Measurements from ENCODE around the gene LIME1. TPM values are rescaled to one million over a fixed set of nuclear protein-coding genes. Genes with fewer than 3 reads are reported as not detected.

LIME1 gene
- polyA plus RNA-seq, 2 of the 4 experiments (the other 2 are of a cell fraction) = 2.5 to 6.5 TPM

- no peak for TF ChIP-seq USF2 (IDR thresholded peaks at IDR 0.05)
- no peak for TF ChIP-seq CHD2 (IDR thresholded peaks at IDR 0.05; ENCODE audit: low read length, partially characterized antibody)
- TF ChIP-seq GATA3 (IDR thresholded peaks at IDR 0.05; ENCODE audit: borderline replicate concordance) = no peak
- no peak for TF ChIP-seq CEBPB (IDR thresholded peaks at IDR 0.05)
- no peak for TF ChIP-seq RCOR1 (IDR thresholded peaks at IDR 0.05; ENCODE audit: low read depth, low read length)
- no peak for TF ChIP-seq KDM5A (IDR thresholded peaks at IDR 0.05)
Observed at GRCh38 chr20:63737695-63737944, 1.2 kb downstream of the LIME1 start (continued).

GRCh38 chr20:63737945-63738686 is 1.7 kb downstream of the LIME1 start:
- H3K27ac ChIP-seq = no peak overlapping the region
- ATAC-seq (no peak), DNase-seq (ENCODE audit: low read depth in 1 of 2, low spot score in 1 of 2) (no peak), FAIRE-seq (no peak)
- H3K9me3 ChIP-seq = no peaks in the 10 kb centered on the region
- ChIA-PET CTCF (no interaction called here), POLR2A (no interaction called here)
- no peak overlapping the region for H3K4me3 ChIP-seq
- TF ChIP-seq HMGXB4 (CRISPR knock-in tag; IDR thresholded peaks at IDR 0.05; ENCODE audit: borderline replicate concordance) = no peak
- TF ChIP-seq GATA3 (IDR thresholded peaks at IDR 0.05; ENCODE audit: borderline replicate concordance) = no peak
- TF ChIP-seq JUN (IDR thresholded peaks at IDR 0.05) = no peak
- TF ChIP-seq MAX (IDR thresholded peaks at IDR 0.05) = no peak
- TF ChIP-seq HES2 (IDR thresholded peaks at IDR 0.05) = no peak
- no peak for TF ChIP-seq BCL3 (IDR thresholded peaks at IDR 0.05)
- no peak for TF ChIP-seq PHF8 (IDR thresholded peaks at IDR 0.05; ENCODE audit: borderline replicate concordance, low read depth)
- no peak for TF ChIP-seq RCOR1 (IDR thresholded peaks at IDR 0.05; ENCODE audit: low read depth, low read length)
- TF ChIP-seq NR3C1 (IDR thresholded peaks at IDR 0.05) = no peak
- no peak for TF ChIP-seq BHLHE40 (IDR thresholded peaks at IDR 0.05; ENCODE audit: low read depth, low read length)
- TF ChIP-seq ZNF302 (CRISPR knock-in tag; IDR thresholded peaks at IDR 0.05) = no peak
- no peak for TF ChIP-seq MAZ (IDR thresholded peaks at IDR 0.05; ENCODE audit: borderline replicate concordance, low read depth, low read length)
- TF ChIP-seq TP53 (CRISPR knock-in tag; IDR thresholded peaks at IDR 0.05) = no peak
- TF ChIP-seq KDM5A (IDR thresholded peaks at IDR 0.05) = no peak
- no peak for TF ChIP-seq E2F6 (IDR thresholded peaks at IDR 0.05; ENCODE audit: borderline replicate concordance, low read depth)
- no peak for TF ChIP-seq KDM1A (IDR thresholded peaks at IDR 0.05; ENCODE audit: low read depth)
- no peak for TF ChIP-seq CHD2 (IDR thresholded peaks at IDR 0.05; ENCODE audit: low read length, partially characterized antibody)
- TF ChIP-seq EHF (CRISPR knock-in tag; IDR thresholded peaks at IDR 0.05) = no peak
- no peak overlapping the region for H3K4me2 ChIP-seq
- H3K4me1 ChIP-seq = peaks cover 17% of the 10 kb centered on the region
- 76% methylated on average over 5 of the region's 43 CpGs for WGBS (ENCODE audit: missing lambda C conversion rate)
